Mucosa of rectum (tissue), 2 donors: ENCODE data around the gene ERAS.
"Not testable (repeated sequence)": the region's sequence is repeated elsewhere in the genome, so short reads cannot be mapped to it uniquely, and the experiment has no call there.

Experiments
- H3K27ac ChIP-seq, 2 donors: one replicate each; pipeline ENCODE4 v1.7.0; 2013; ENCODE audit warnings: inconsistent platforms in 2 of 2, low read depth in 2 of 2, low read length in 2 of 2
- H3K27me3 ChIP-seq, 2 donors: one replicate each; pipeline ENCODE4 v1.7.0; 2013; ENCODE audit warnings: low read length in 2 of 2; ENCODE audit not compliant: control insufficient read depth in 2 of 2, insufficient read depth in 2 of 2
- H3K36me3 ChIP-seq, 2 donors: one replicate each; pipeline ENCODE4 v1.7.0; 2013; ENCODE audit warnings: low read length in 2 of 2; ENCODE audit not compliant: control insufficient read depth in 2 of 2, insufficient read depth in 2 of 2
- H3K4me1 ChIP-seq, 2 donors: one replicate each; pipeline ENCODE4 v1.7.0; 2013; ENCODE audit warnings: low read length in 2 of 2, mild to moderate bottlenecking in 1 of 2; ENCODE audit not compliant: control insufficient read depth in 2 of 2, insufficient read depth in 2 of 2
- H3K4me3 ChIP-seq, 2 donors: one replicate each; pipeline ENCODE4 v1.7.0; 2013; ENCODE audit warnings: low read length in 2 of 2
- H3K9ac ChIP-seq, 2 donors: one replicate each; pipeline ENCODE4 v1.7.0; 2013; ENCODE audit warnings: low read length in 2 of 2, low read depth in 1 of 2, mild to moderate bottlenecking in 1 of 2
- H3K9me3 ChIP-seq, 2 donors: one replicate each; pipeline ENCODE4 v1.7.0; 2013; ENCODE audit warnings: low read length in 2 of 2; ENCODE audit not compliant: control insufficient read depth in 2 of 2
- donor health status: healthy.
- donor health status: Normal muscosa, but diverticular disease.

ERAS gene

GRCh38 chrX:48816014-48816810 is 10.1 kb upstream of the ERAS start:
- Histone ChIP-seq H3K9ac (no peak overlapping the region), H3K27me3 (no peaks in the 10 kb centered on the region), H3K9me3 (no peaks in the 10 kb centered on the region), H3K36me3 (peaks cover 11 to 19% of the 10 kb centered on the region in 2 donors), H3K4me3 (no peak overlapping the region), H3K27ac (no peak overlapping the region), H3K4me1 (no peaks in the 10 kb centered on the region)

GRCh38 chrX:48818098-48818497 is 8.2 kb upstream of the ERAS start:
- H3K36me3 ChIP-seq = peaks cover 16 to 22% of the 10 kb centered on the region in 2 donors
- H3K27ac ChIP-seq = no peak overlapping the region
- no peak overlapping the region for H3K4me3 ChIP-seq
- H3K9ac ChIP-seq = no peak overlapping the region
- no peaks in the 10 kb centered on the region for H3K9me3 ChIP-seq
- H3K4me1 ChIP-seq = no peaks in the 10 kb centered on the region
- H3K27me3 ChIP-seq = no peaks in the 10 kb centered on the region

GRCh38 chrX:48818866-48819265 is 7.4 kb upstream of the ERAS start:
- Histone ChIP-seq H3K27ac (no peak overlapping the region), H3K4me3 (no peak overlapping the region), H3K9me3 (no peaks in the 10 kb centered on the region), H3K27me3 (no peaks in the 10 kb centered on the region), H3K36me3 (peaks cover 16 to 26% of the 10 kb centered on the region in 2 donors), H3K4me1 (no peaks in the 10 kb centered on the region), H3K9ac (no peak overlapping the region)

GRCh38 chrX:48819394-48819793 is 6.9 kb upstream of the ERAS start:
- not testable (repeated sequence) for H3K9ac ChIP-seq, H3K27me3 ChIP-seq, H3K4me1 ChIP-seq, H3K27ac ChIP-seq, H3K4me3 ChIP-seq, H3K9me3 ChIP-seq
- peaks cover 19 to 27% of the 10 kb centered on the region in 2 donors for H3K36me3 ChIP-seq

- no peak overlapping the region for H3K9ac ChIP-seq
- H3K27ac ChIP-seq = no peak overlapping the region
- H3K9me3 ChIP-seq = peaks cover 0 to 6% of the 10 kb centered on the region in 2 donors
- no peaks in the 10 kb centered on the region for H3K4me1 ChIP-seq
- no peaks in the 10 kb centered on the region for H3K27me3 ChIP-seq
- H3K4me3 ChIP-seq = no peak overlapping the region
- peaks cover 16 to 18% of the 10 kb centered on the region in 2 donors for H3K36me3 ChIP-seq
Observed at GRCh38 chrX:48823053-48823452, 3.3 kb upstream of the ERAS start.

- H3K27ac ChIP-seq = no peak overlapping the region
- H3K27me3 ChIP-seq = no peaks in the 10 kb centered on the region
- peaks cover 0 to 6% of the 10 kb centered on the region in 2 donors for H3K9me3 ChIP-seq
- H3K36me3 ChIP-seq = peaks cover 10 to 11% of the 10 kb centered on the region in 2 donors
- H3K9ac ChIP-seq = no peak overlapping the region
- no peaks in the 10 kb centered on the region for H3K4me1 ChIP-seq
- no peak overlapping the region for H3K4me3 ChIP-seq
Observed at GRCh38 chrX:48824066-48824465, 2.2 kb upstream of the ERAS start.

- Histone ChIP-seq H3K9ac (no peak overlapping the region), H3K4me1 (no peaks in the 10 kb centered on the region), H3K27me3 (peaks cover 4 to 11% of the 10 kb centered on the region in 2 donors)
Observed at GRCh38 chrX:48826876-48827653, 752 bp downstream of the ERAS start.

GRCh38 chrX:48827654-48827968 is 1.3 kb downstream of the ERAS start:
- H3K36me3 ChIP-seq = peaks cover 4 to 5% of the 10 kb centered on the region in 2 donors
- peaks cover 0 to 6% of the 10 kb centered on the region in 2 donors for H3K9me3 ChIP-seq
- no peaks in the 10 kb centered on the region for H3K4me1 ChIP-seq
- no peak overlapping the region for H3K4me3 ChIP-seq
- H3K9ac ChIP-seq = no peak overlapping the region
- H3K27ac ChIP-seq = no peak overlapping the region
- peaks cover 4 to 13% of the 10 kb centered on the region in 2 donors for H3K27me3 ChIP-seq

More at GRCh38 chrX:48826876-48827653, 752 bp downstream of the ERAS start:
- Histone ChIP-seq H3K4me3 (no peak overlapping the region), H3K27ac (no peak overlapping the region), H3K36me3 (peaks cover 6 to 7% of the 10 kb centered on the region in 2 donors), H3K9me3 (peaks cover 0 to 6% of the 10 kb centered on the region in 2 donors)

- peaks cover 0 to 6% of the 10 kb centered on the region in 2 donors for H3K9me3 ChIP-seq
- H3K4me3 ChIP-seq = no peak overlapping the region
- H3K9ac ChIP-seq = no peak overlapping the region
- peaks cover 4 to 21% of the 10 kb centered on the region in 2 donors for H3K27me3 ChIP-seq
- no peaks in the 10 kb centered on the region for H3K36me3 ChIP-seq
- H3K4me1 ChIP-seq = no peaks in the 10 kb centered on the region
- H3K27ac ChIP-seq = no peak overlapping the region
Observed at GRCh38 chrX:48829016-48829735, 2.9 kb downstream of the ERAS start.
